ENCODE results near the gene REN. TPM values are rescaled to one million over a fixed set of nuclear protein-coding genes. Genes with fewer than 3 reads are reported as not detected.

The REN gene
- total RNA-seq, 3 donors from 2014 or later, result not detected

DNA sequence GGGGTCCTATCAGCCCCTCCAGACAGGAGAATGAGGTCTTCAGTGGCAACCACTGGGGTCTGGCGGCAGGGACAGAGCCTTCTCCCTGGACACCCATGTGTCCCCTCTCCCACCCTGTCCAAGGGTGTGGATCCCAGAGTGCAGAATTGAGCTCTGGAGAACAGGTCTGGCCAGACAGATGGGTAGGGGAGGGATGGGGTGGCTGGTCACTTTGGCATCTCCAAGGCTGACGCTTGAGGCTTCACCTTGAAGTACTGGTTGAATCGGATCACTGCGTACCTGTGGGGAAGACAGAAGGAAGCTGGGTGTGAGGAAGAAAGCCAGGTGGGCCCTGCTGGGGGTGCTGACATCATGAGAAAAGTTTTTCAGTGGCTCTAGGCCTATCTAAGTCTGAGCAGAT, 34.2 kb downstream of the REN start:
- intact Hi-C loops (cut with DNase I; ENCODE audit: low total_unique reads), result no loop called here
- H3K27ac ChIP-seq, result peak overlapping the region; percentile 84 to 86
- no peaks in the 10 kb centered on the region for H3K9me3 ChIP-seq

GRCh38 chr1:204130981-204131892, 34.9 kb downstream of the REN start:
- TF ChIP-seq POLR2A (IDR thresholded peaks at IDR 0.05), result no peak
- TF ChIP-seq, protein P1, sequence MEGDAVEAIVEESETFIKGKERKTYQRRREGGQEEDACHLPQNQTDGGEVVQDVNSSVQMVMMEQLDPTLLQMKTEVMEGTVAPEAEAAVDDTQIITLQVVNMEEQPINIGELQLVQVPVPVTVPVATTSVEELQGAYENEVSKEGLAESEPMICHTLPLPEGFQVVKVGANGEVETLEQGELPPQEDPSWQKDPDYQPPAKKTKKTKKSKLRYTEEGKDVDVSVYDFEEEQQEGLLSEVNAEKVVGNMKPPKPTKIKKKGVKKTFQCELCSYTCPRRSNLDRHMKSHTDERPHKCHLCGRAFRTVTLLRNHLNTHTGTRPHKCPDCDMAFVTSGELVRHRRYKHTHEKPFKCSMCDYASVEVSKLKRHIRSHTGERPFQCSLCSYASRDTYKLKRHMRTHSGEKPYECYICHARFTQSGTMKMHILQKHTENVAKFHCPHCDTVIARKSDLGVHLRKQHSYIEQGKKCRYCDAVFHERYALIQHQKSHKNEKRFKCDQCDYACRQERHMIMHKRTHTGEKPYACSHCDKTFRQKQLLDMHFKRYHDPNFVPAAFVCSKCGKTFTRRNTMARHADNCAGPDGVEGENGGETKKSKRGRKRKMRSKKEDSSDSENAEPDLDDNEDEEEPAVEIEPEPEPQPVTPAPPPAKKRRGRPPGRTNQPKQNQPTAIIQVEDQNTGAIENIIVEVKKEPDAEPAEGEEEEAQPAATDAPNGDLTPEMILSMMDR (IDR thresholded peaks at IDR 0.05), result peak in 1 of 3 donors; percentile 16
- peak in 1 of 3 donors; percentile 9 for TF ChIP-seq POLR2AphosphoS5 (IDR thresholded peaks at IDR 0.05)
- DNase-seq (ENCODE audit: low spot score in 2 of 2), result peak in 1 of 2 donors; percentile 34
- H3K27me3 ChIP-seq, result no peaks in the 10 kb centered on the region
- peaks cover 12 to 27% of the 10 kb centered on the region in 2 donors for H3K4me1 ChIP-seq
- H3K9me3 ChIP-seq, result no peaks in the 10 kb centered on the region
- no peak overlapping the region for H3K4me3 ChIP-seq
- H3K36me3 ChIP-seq, result no peaks in the 10 kb centered on the region
- intact Hi-C loops (cut with DNase I; ENCODE audit: low total_unique reads), result no loop called here
- H3K27ac ChIP-seq, result peak overlapping the region; percentile 84 to 86

More for the DNA sequence above, 34.2 kb downstream of the REN start:
- TF ChIP-seq, protein P1 (IDR thresholded peaks at IDR 0.05), result no peak
- no peak for TF ChIP-seq POLR2A (IDR thresholded peaks at IDR 0.05)
- no peak for TF ChIP-seq POLR2AphosphoS5 (IDR thresholded peaks at IDR 0.05)
- Histone ChIP-seq H3K27me3 (no peaks in the 10 kb centered on the region), H3K36me3 (no peaks in the 10 kb centered on the region), H3K4me3 (no peak overlapping the region), H3K4me1 (peaks cover 12 to 27% of the 10 kb centered on the region in 2 donors)
- no peak for DNase-seq (ENCODE audit: low spot score in 2 of 2)

DNA sequence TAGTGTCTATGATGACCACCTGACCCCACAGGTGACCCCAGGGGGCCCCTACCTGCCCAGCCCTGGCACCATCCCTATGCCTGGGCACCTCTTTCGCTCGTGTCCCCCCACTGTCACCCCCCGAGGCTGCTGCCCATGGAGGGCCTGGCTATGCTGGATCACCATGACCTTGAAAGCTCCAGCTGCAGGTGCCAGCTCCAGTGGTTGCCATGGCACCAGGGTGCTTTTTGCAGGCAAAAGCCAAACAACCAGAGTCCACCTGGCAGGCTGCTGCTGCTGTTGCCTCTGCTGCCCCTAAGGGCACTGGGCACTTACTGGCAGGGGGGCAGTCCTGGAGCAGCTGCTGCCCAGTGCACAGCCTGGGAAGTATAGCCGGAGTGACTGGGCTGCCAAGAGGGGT, 36.0 kb downstream of the REN start:
- peak in 1 of 2 donors; percentile 51 for DNase-seq (ENCODE audit: low spot score in 2 of 2)
- Histone ChIP-seq H3K4me1 (peaks cover 12 to 27% of the 10 kb centered on the region in 2 donors), H3K27me3 (no peaks in the 10 kb centered on the region), H3K9me3 (no peaks in the 10 kb centered on the region), H3K36me3 (no peaks in the 10 kb centered on the region), H3K4me3 (no peak overlapping the region), H3K27ac (peak overlapping the region; percentile 84 to 86)
- intact Hi-C loops (cut with DNase I; ENCODE audit: low total_unique reads), result no loop called here
- TF ChIP-seq POLR2AphosphoS5 (IDR thresholded peaks at IDR 0.05) (no peak), POLR2A (IDR thresholded peaks at IDR 0.05) (no peak)
- TF ChIP-seq, protein P1 (IDR thresholded peaks at IDR 0.05), result no peak

DNA sequence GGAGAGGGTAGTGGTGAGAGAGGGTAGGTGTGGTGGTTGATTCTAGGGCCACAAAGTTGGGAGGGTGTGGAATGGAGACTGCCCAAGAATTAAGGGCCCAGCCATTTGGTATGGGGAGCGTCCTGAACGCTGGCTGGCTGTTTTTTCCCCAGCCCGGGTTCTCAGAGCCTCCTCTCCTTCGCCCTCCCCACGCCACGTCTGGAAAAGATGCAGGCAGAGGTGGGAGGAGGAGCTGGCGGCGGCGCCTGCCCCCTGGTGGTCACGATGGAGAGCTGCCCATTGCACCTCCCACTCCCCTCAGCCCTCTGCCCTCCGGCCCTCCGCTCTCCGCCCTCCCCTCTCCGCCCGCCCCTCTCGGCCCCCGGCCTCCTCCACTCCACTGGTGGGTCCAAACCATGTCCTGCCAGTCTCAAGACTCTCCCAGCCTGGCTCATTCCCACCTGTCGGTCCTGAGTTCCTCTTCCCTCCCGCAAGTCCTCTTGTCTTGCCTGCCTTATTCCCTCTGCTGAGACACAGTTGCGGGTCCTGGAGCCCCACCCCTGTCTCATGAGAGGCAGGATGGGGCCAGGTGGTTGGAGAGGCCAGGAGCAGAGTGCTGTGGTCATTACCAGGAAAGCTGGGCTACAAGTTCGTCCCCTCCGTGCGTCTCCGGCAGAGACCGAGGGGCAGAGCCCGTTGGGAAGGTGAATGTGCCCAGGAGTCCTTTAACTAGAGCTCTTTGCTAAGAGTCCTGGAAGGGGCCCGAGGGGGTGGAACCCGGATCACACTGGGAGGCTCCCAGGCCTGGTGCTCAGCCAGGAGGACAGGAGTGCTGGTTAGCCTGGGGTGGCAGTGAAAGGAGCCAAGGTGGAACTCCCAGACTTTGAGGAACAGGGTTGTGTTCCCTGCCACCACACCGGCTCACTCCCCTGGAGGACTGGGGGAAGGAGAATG, 36.9 kb downstream of the REN start:
- peak overlapping the region in 2 of 3 donors; percentile 44 to 62 for H3K4me3 ChIP-seq
- peak; percentile 17 for TF ChIP-seq POLR2A (IDR thresholded peaks at IDR 0.05)
- TF ChIP-seq, protein P1 (IDR thresholded peaks at IDR 0.05), result peak; percentile 86 to 93 (median 90)
- peak in 1 of 3 donors; percentile 52 for TF ChIP-seq POLR2AphosphoS5 (IDR thresholded peaks at IDR 0.05)
- no peaks in the 10 kb centered on the region for H3K9me3 ChIP-seq
- peak overlapping the region; percentile 84 to 86 for H3K27ac ChIP-seq
- H3K36me3 ChIP-seq, result no peaks in the 10 kb centered on the region
- intact Hi-C loops (cut with DNase I; ENCODE audit: low total_unique reads), result loop anchor here (5.0 kb wide), 2 partner anchors 57 to 267 kb away; partner anchors contain the start of genes SNRPE and SOX13
- peak; percentile 88 to 89 for DNase-seq (ENCODE audit: low spot score in 2 of 2)
- no peaks in the 10 kb centered on the region for H3K27me3 ChIP-seq
- peaks cover 12 to 27% of the 10 kb centered on the region in 2 donors for H3K4me1 ChIP-seq

Data from breast epithelium (tissue), 4 donors.